Measurements from ENCODE around the gene SEM1. TPM values are rescaled to one million over a fixed set of nuclear protein-coding genes. Genes with fewer than 3 reads are reported as not detected.

Gene SEM1
- total RNA-seq, 2 experiments from 2014 or later, result 17.4 to 18.2 TPM

DNA sequence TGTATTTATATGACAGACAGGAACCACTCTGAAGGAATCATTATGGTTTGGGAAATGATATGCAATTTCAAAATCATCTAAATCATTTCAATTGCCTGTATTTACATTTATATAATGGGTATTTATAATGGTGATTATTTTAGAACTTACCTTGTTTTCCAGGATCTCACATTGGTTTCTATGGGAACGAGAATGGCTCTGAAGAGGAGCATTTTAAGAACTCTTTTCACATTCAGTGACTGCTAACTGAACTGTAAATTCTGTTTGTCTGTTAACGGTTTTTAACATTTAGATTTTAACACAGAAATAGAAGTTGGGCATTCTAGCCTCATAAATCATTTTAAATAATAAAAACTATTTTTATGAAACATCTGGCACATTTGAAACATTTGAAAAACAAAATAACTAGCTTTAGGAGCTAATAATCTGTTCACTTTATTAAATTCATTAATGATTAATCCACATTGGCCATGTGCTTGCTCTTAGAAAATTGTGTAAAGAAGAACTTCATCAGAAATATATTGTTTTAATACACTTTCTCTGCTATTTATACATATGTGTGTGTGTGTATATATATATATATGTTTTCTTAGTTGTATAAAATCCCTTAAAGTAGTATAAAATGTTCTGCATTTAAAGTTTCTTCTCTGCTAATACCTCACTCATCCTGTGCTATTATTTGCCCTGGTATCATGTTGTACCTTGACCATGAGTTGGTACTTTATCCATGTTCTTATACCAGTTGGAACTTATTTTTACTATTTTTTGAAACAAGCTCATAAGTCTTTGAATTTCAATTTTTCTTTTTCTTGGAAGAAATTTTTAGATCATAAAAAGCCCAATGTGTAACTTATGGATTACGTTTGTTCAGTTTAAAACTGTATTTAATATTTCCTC, 8.7 kb upstream of the SEM1 start:
- DNase-seq (no peak), ATAC-seq (ENCODE audit: poor library complexity) (no peak)
- no peaks in the 10 kb centered on the region for H3K4me1 ChIP-seq (ENCODE audit: insufficient read depth, low read length)
- Mint-ChIP-seq H3K27ac (no peak overlapping the region), H3K36me3 (ENCODE audit: low read depth) (no peaks in the 10 kb centered on the region), H3K4me1 (ENCODE audit: low read depth) (no peaks in the 10 kb centered on the region), H3K27me3 (peaks cover 68% of the 10 kb centered on the region), H3K9me3 (no peaks in the 10 kb centered on the region), H3K4me3 (no peak overlapping the region)
- no peak overlapping the region for H3K4me3 ChIP-seq (ENCODE audit: low read length)
- H3K27me3 ChIP-seq (ENCODE audit: control insufficient read depth in 1 of 2, insufficient read depth in 2 of 2, low read length in 2 of 2), result peaks cover 2 to 14% of the 10 kb centered on the region in 2 experiments
- ChIA-PET POLR2A (no interaction called here), CTCF (interaction anchor here (1.2 kb wide), 1 partner anchor 11 kb away, joined by 3 read pairs; no protein-coding TSS in a partner anchor)
- no peak overlapping the region for H3K27ac ChIP-seq (ENCODE audit: low read depth in 1 of 2, low read length in 2 of 2)
- H3K9me3 ChIP-seq (ENCODE audit: control insufficient read depth in 1 of 2, insufficient read depth in 1 of 2, low read length in 2 of 2), result peaks cover 0 to under 1% of the 10 kb centered on the region in 2 experiments
- intact Hi-C loops (cut with DNase I, micrococcal nuclease), result no loop called here
- no peaks in the 10 kb centered on the region for H3K36me3 ChIP-seq (ENCODE audit: insufficient read depth, low read length)
- TF ChIP-seq, protein P1, sequence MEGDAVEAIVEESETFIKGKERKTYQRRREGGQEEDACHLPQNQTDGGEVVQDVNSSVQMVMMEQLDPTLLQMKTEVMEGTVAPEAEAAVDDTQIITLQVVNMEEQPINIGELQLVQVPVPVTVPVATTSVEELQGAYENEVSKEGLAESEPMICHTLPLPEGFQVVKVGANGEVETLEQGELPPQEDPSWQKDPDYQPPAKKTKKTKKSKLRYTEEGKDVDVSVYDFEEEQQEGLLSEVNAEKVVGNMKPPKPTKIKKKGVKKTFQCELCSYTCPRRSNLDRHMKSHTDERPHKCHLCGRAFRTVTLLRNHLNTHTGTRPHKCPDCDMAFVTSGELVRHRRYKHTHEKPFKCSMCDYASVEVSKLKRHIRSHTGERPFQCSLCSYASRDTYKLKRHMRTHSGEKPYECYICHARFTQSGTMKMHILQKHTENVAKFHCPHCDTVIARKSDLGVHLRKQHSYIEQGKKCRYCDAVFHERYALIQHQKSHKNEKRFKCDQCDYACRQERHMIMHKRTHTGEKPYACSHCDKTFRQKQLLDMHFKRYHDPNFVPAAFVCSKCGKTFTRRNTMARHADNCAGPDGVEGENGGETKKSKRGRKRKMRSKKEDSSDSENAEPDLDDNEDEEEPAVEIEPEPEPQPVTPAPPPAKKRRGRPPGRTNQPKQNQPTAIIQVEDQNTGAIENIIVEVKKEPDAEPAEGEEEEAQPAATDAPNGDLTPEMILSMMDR (IDR thresholded peaks at IDR 0.05), result no peak

DNA sequence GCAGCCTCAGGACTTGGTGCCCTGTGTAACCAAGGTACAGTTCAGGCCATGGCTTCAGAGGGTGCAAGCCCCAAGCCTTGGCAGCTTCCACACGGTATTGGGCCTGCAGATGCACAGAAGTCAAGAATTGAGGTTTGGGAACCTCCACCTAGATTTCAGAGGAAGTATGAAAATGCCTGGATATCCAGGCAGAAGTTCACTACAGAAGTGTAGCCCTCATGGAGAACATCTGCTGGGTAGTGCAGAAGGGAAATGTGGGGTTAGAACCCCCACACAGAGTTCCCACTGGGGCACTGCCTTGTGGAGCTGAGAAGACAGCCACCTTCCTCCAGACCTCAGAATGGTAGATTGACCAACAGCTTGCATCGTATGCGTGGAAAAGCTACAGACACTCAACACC, 3.4 kb upstream of the SEM1 start:
- peaks cover 18% of the 10 kb centered on the region for H3K36me3 Mint-ChIP-seq (ENCODE audit: low read depth)
- no peak for ATAC-seq (ENCODE audit: poor library complexity)
- POLR2A ChIA-PET, result no interaction called here
- Histone ChIP-seq H3K4me3 (ENCODE audit: low read length) (no peak overlapping the region), H3K9me3 (ENCODE audit: control insufficient read depth in 1 of 2, insufficient read depth in 1 of 2, low read length in 2 of 2) (peaks cover 5 to 6% of the 10 kb centered on the region in 2 experiments), H3K27me3 (ENCODE audit: control insufficient read depth in 1 of 2, insufficient read depth in 2 of 2, low read length in 2 of 2) (peaks cover 0 to 12% of the 10 kb centered on the region in 2 experiments), H3K4me1 (ENCODE audit: insufficient read depth, low read length) (peaks cover 9% of the 10 kb centered on the region), H3K36me3 (ENCODE audit: insufficient read depth, low read length) (no peaks in the 10 kb centered on the region), H3K27ac (ENCODE audit: low read depth in 1 of 2, low read length in 2 of 2) (no peak overlapping the region)
- H3K9me3 Mint-ChIP-seq, result peaks cover 5% of the 10 kb centered on the region
- no peak overlapping the region for H3K27ac Mint-ChIP-seq
- DNase-seq, result no peak
- H3K4me1 Mint-ChIP-seq (ENCODE audit: low read depth), result peaks cover 20% of the 10 kb centered on the region
- H3K27me3 Mint-ChIP-seq, result peaks cover 35% of the 10 kb centered on the region
- CTCF ChIA-PET, result no interaction called here
- intact Hi-C loops (cut with DNase I, micrococcal nuclease), result no loop called here
- H3K4me3 Mint-ChIP-seq, result no peak overlapping the region
- TF ChIP-seq, protein P1 (IDR thresholded peaks at IDR 0.05), result no peak

DNA sequence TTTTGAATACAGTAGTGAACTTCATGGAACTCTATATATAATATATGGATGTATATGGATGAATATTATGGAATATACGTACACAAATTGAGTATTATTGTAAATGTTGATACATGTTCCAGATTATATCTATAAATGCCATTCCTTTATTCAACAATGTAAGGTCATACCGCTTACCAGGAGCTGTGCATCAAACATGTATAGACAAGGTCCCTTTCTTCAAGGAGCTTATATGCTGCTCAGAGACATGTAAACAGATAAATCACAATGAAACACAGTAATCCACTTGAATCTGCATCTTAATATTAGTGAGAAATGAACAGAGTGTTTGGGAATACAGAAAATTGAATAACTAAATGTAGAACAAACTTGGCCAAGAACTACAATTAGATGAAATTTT, 898 bp upstream of the SEM1 start:
- Histone ChIP-seq H3K4me1 (ENCODE audit: insufficient read depth, low read length) (peaks cover 9% of the 10 kb centered on the region), H3K36me3 (ENCODE audit: insufficient read depth, low read length) (peaks cover 4% of the 10 kb centered on the region), H3K27me3 (ENCODE audit: control insufficient read depth in 1 of 2, insufficient read depth in 2 of 2, low read length in 2 of 2) (no peaks in the 10 kb centered on the region), H3K4me3 (ENCODE audit: low read length) (no peak overlapping the region), H3K9me3 (ENCODE audit: control insufficient read depth in 1 of 2, insufficient read depth in 1 of 2, low read length in 2 of 2) (peaks cover 5 to 6% of the 10 kb centered on the region in 2 experiments), H3K27ac (ENCODE audit: low read depth in 1 of 2, low read length in 2 of 2) (no peak overlapping the region)
- ChIA-PET CTCF (interaction anchor here (0.6 kb wide), 1 partner anchor 21 kb away, joined by 3 read pairs; no protein-coding TSS in a partner anchor), POLR2A (no interaction called here)
- DNase-seq (no peak), ATAC-seq (ENCODE audit: poor library complexity) (no peak)
- Mint-ChIP-seq H3K36me3 (ENCODE audit: low read depth) (peaks cover 38% of the 10 kb centered on the region), H3K4me3 (peak overlapping the region; percentile 97), H3K27ac (peak overlapping the region; percentile 91), H3K9me3 (peaks cover 5% of the 10 kb centered on the region), H3K27me3 (peaks cover 10% of the 10 kb centered on the region), H3K4me1 (ENCODE audit: low read depth) (peaks cover 43% of the 10 kb centered on the region)
- intact Hi-C loops (cut with DNase I, micrococcal nuclease), result no loop called here
- TF ChIP-seq, protein P1 (IDR thresholded peaks at IDR 0.05), result no peak

Measured in CD4-positive, alpha-beta T cell (primary cell).